Raji (cell line): ENCODE results near the gene XKR7.

Experiments
- POLR2A ChIP-seq: IDR thresholded peaks from 2 replicates; pipeline ENCODE4 v1.6.1; 2011; ENCODE audit warnings: low read depth, low read length, control low read depth; ENCODE audit not compliant: insufficient read depth

XKR7 gene

DNA sequence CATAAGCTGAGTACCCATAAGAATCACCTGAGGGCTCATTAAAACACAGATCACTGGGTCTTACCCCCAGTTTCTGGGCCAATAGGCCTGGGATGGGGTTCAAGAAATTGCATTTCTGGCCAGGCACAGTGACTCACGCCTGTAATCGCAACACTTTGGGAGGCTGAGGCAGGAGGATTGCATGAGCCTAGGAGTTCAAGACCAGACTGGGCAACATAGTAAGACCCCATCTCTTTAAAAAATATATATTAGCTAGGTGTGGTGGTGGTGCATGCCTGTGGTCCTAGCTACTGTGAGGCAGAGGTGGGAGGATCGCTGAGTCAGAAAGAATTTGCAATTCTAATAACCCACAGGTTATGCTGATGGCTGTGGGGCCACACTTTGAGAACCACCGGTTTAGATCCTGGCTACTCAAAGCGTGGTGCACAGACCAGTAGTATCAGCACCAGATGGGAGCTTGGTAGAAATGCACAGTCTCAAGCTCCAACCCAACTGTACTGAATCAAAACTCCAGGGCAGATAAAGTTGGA, 44.3 kb downstream of the XKR7 start:
- no peak for TF ChIP-seq POLR2A

DNA sequence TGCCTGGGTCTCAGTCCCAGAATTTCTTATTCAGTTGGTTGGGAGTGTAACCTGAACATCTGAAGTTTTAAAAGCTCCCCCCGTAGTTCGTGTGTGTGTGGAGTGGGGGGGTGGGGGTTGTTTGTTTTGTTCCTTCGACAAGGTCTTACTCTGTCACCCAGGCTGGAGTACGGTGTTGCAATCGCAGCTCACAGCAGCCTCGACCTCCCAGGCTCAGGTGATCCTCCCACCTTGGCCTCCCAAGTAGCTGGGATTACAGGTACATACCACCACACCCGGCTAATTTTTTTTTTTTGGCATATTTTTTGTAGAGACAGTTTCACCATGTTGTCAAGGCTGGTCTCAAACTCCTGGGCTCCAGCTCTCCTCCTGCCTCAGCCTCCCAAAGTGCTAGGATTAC, 45.4 kb downstream of the XKR7 start:
- no peak for TF ChIP-seq POLR2A

DNA sequence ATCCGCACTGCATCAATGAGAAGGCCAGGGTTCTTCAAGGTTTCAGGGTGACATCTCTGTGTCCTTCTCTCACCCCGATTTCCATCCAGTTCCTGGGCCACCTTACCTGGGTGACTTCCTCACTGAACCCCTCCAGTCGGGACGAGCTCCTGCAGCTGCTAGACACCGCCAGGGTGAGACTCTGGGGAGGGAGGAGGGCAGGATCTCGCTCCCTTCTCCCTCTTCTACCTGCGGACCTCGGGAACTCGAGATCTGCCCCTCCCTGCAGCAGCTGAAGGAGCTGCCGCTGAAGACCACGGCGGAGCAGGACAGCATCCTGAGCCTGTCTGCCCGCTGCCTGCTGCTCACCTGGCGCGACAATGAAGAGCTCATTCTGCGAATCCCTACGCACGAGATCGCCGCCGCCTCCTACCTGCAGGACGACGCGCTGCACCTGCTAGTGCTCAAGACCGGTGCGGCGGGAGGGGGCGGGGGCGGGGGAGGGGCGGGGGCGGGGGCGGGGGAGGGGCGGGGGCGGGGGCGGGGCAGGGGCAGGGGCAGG, 49.8 kb downstream of the XKR7 start:
- TF ChIP-seq POLR2A = no peak

DNA sequence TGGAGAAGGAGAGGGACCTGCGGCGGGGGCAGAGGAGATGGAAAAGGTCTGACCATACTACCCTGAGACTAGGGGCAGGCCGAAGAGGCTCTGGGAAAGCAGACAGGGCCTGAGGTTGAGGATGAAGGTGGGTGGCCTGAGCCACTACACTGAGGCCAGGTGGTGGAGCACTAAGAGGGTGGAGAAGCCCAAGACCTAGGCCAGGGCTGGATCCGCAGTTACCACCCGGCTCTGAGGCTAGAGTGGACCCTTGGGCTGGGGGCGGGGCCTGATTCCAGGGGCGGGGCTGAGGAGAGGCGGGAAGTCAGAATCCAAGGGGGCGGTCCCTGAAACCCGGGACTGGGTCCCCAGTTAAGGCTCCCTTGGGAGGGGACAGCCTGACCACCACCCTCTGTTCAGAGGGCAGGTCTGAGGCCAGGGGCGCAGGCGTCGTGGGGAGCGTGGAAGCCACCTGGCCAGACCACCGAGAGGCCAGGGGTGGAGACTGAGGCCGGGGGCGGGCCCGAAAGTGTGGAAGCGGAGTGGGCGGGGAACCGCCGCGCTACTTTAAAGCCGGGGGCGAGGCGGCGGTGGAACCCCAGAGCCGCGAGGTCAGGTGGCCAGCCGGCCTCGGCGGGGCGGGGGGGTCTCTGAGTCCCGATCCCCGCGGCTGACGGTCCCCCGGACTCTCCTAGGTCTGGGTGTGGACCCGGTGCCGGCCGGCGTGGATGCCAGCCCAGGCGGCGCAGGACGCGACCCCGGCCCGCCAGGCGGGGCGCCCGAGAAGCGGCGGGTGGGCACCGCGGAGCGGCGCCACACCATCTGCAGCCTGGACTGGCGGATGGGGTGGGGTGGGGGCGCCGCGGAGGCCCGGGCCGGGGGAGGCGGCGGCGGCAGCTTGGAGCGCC, 50.6 kb downstream of the XKR7 start:
- TF ChIP-seq POLR2A = no peak

DNA sequence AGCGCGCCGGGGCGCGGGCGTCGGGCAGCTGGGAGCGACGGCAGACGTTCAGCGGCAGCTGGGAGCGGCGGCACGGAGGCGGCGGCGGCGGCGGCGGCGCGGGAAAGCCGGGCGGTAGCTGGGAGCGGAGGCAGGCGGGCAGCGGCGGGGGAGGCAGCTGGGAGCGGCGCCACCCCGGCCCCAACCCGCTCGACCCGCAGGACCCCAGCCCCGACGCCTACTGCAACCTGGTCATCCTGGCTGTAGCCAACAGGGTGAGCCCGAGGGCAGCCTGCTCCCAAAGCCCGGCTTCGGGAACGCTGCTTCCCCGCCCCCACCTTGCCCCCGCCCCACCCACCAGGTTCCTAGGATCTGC, 51.2 kb downstream of the XKR7 start:
- TF ChIP-seq POLR2A = no peak

DNA sequence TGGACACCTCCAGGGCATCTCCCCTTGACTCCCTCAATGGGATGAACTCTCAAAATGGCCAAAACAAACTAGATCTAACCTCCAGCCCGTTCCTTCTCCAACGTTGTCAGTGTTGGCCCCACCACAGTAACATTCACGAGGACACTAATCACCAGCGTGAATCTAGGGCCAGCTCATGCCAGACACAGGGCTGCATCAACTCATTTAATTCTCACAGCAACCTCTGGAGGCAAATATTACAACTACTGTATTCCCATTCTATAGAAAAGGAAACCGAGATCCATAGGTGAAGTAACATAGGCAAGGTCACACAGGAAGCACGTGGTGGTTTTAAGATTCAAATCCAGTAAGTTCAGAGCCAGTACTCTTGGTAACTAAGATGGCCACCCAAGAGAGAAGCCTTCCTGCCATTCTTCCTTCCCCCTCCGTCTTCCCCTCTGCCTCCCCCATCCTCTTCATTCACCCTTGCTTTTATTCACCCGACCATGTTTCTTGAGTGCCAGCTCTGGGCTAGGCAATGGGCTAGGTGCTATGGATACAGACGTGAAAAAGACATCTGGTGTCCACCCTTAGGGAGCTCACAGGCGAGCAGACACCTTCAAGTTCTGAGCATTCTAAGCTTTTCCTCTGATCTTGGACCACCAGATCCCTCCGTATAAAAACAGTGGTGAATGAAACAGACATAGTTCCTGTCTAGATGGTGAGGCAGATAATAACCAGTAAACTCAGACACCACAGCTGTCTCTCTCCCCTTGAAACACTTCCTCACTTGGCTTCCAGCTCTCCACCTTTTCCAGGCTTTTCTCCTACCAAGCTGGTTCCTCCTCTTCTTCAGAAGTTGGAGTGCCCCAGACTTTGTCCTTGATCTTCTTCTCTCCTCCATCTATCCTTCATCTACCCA, 51.9 kb downstream of the XKR7 start:
- no peak for TF ChIP-seq POLR2A

DNA sequence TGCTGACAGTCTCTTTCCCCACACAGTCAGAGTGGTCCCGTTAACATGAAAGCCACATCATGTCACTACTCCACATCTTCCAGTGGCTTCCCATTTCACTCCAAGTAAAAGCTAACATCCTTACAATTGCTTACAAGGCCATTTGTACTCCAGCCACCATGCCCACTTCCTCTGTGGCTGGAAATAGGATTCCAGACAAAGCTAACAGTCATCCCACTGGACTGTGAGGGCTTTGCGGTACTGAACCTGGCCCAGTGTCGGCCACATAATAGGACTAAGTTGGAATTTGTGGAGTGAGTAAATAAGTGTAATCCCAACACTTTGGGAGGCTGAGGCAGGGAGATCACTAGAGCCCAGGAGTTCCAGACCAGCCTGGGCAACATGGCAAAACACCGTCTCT, 53.1 kb downstream of the XKR7 start:
- no peak for TF ChIP-seq POLR2A

DNA sequence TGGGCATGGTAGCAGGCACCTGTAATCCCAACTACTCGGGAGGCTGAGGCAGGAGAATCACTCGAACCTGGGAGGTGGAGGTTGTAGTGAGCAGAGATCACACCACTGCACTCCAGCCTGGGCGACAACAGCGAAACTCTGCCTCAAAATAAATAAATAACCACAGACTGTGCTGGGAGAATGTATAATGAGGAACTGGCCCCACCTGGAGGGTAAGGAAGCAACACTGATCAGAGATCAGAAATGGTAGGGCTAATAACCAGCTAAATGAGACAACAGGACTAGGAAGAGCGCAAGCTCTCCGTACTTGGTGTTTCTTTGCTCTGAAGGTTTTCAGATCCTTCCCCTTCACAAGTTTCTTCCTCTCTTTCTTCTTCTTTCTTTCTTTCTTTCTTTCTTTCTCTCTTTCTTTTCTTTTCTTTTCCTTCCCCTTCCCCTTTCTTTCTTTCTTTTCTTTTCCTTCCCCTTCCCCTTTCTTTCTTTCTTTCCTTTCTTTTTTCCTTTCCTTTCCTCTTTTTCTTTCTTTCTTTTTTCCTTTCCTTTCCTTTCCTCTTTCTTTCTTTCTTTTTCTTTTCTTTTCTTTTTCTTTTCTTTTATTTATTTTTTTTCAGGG, 56.8 kb downstream of the XKR7 start:
- no peak for TF ChIP-seq POLR2A

DNA sequence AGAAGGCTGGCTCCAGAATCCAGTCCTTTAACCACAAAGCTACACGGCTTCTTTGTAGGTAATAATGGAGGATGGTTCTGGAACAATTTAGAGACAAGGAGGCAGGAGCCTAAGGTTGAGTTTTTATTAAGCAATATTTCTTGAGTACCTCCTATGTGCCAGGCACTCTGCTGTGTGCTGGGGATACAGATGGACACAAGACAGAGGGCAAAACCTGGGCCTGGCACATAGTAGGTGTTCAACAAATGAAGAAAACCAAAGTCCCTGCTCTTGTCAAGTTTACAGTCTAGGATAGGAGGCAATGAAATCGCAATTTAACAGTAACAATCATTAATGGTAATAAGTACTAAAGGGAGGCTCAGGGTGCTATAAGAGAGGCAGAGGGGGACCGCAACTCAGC, 59.7 kb downstream of the XKR7 start:
- no peak for TF ChIP-seq POLR2A

DNA sequence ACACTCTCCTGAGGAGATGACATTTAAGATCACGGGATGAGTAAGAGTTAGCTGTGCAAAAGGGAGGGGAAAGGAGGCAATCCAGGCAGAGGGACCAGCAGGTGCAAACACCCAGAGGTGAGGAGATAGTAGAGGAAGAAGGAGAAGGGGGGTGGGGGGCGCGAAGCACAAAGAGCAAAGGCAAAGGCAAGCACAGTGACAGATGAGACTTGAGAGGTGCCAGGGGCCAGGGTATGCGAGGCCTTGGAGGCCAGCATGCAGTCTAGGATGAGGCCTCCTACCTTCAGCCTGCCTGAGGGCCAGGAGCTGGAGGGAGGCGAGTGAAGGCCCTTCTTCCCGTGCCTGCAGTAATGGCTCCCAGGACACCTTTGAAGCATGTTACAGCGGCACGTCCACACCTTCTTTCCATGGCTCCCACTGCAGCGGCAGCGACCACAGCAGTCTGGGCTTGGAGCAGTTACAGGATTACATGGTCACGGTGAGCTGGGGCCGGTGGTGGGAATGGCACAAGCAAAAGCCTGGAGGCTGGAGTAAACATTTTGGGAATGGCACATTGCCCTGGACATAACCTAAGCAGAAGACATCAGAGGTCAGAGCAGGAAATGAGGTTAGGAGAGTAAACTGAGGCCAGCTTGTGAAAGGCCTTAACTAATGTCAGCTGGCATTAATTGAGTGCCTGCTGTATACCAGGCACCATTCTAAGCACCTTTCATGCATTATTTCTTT, 60.9 kb downstream of the XKR7 start:
- TF ChIP-seq POLR2A = no peak

DNA sequence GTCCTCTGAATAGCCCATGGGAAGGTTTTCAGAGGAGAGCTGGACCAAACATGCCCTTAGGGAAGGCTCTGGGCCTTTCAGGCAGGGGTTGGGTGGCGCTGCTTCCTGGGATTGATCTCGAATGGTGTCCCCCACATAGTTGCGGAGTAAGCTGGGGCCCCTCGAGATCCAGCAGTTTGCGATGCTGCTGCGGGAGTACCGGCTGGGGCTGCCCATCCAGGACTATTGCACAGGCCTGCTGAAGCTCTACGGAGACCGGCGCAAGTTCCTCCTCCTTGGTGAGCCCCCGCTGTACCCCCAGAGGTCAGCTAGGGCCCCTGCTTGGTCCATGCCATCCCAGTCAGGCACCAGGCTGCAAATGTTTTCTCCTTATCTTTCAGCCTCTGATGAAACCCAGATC, 61.6 kb downstream of the XKR7 start:
- TF ChIP-seq POLR2A = no peak

DNA sequence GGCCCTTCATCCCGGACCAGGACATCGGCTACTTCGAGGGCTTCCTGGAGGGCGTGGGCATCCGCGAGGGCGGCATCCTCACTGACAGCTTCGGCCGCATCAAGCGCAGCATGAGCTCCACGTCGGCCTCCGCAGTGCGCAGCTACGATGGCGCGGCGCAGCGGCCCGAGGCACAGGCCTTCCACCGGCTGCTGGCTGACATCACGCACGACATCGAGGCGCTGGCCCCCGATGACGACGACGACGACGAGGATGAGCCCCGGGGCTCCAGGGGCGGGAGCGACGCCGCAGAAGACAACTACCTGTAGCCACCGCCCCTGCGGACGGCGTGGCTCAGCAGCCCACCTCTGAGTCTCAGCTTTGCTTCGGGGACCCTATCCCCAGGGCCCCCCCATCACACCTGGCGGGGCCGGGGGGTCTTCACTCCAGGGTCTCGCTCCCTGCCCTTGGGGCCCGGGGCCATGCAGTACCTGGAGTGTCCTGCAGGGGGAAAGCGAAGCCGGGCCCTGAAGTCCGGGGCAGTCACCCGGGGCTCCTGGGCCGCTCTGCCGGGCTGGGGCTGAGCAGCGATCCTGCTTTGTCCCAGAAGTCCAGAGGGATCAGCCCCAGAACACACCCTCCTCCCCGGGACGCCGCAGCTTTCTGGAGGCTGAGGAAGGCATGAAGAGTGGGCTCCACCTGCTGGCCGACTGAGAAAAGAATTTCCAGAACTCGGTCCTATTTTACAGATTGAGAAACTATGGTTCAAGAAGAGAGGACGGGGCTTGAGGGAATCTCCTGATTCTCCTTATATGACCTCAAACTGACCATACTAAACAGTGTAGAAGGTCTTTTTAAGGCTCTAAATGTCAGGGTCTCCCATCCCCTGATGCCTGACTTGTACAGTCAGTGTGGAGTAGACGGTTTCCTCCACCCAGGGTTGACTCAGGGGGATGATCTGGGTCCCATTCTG, 63.3 kb downstream of the XKR7 start:
- TF ChIP-seq POLR2A = no peak

DNA sequence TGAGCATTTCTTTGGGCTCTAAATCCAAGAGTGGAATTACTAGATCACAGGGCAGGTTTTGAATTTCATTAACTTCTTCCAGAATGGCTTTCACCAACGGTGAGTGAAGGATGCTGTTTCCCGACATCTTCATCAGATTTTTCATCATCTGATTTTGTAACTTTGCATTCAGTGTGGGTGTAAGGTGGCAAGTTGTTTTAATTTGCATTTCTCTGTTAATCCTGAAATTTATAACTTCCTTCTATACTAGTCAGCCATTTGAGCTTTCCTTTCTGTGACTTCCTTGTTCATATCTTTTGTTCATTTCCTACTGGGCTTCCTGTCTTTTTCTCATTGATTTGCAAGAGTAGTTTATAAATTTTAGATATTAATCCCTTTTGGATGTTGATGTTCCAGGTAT, 65.4 kb downstream of the XKR7 start:
- no peak for TF ChIP-seq POLR2A
